Activated CD8-positive, alpha-beta memory T cell treated with anti-CD3 and anti-CD28 coated beads, Interleukin-2, amount 50 U/mL, for 1 hour (primary cell): ENCODE measurements around the gene DNASE2.
"Not testable (repeated sequence)": the region's sequence is repeated elsewhere in the genome, so short reads cannot be mapped to it uniquely, and the experiment has no call there.

ENCODE experiments used
- DNase-seq: peaks from one replicate; pipeline ENCODE4 v3.0.0-alpha.2; 2020; ENCODE audit errors: extremely low read depth

Gene DNASE2, protein sequence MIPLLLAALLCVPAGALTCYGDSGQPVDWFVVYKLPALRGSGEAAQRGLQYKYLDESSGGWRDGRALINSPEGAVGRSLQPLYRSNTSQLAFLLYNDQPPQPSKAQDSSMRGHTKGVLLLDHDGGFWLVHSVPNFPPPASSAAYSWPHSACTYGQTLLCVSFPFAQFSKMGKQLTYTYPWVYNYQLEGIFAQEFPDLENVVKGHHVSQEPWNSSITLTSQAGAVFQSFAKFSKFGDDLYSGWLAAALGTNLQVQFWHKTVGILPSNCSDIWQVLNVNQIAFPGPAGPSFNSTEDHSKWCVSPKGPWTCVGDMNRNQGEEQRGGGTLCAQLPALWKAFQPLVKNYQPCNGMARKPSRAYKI

GRCh38 chr19:12881172-12881808, at the start of gene DNASE2:
Gene DNASE2, minus strand, starts transcription at chr19:12881449. Its CDS starts 74 bp downstream, at chr19:12881375.
- peak; percentile 64 for DNase-seq

DNA sequence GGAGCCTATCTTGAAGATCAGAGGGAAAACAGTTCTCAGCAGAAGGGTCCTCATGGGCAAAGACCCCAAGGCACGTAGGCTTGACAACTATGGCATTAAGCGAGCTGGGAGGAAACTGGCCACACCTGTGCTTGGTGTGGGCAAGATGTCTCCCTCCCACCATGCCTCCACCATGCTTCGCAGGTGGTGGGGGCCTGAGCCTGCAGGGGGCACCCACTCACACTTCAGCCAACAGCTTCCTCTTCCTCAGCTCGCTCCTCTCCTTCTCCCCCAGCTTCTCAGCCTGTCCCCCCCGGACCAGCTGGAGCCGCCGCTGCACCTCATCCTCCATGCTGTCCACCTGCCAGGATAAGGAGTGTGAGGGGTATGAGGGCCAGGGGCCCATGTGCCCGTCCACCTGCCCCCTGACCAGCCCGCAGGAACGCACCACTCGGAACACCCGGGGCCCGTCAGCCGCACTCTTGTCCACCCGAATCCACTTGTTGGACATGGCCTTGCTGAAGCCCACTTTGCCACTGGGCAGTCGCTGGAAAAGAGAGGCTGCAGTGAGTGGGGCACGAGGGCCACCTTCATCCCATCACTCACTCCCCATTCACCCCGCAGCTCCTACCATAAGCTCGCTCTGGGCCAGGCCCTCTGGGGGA, 48.9 kb upstream of the DNASE2 start:
- DNase-seq: no peak

- no peak for DNase-seq
These were observed 43.5 kb upstream of the DNASE2 start for GRCh38 chr19:12924621-12925310.

DNA sequence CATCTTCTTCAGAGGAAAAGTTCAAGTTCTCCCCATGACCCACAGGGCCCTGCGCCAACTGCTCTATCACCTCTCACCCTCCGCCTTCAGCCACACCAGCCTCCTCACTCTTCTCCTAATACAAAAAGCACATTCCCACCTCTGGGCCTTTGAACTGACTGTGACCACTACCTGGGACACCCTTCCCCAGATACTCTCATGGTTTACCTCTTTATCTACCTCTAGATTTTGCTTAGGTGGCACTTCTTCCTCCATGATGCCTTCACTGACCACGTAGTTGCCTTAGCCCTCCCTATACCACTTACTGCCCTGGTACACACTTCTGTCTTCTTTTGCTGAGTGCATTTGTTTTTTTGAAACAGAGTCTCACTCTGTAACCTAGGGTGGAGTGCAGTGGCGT, 41.7 kb upstream of the DNASE2 start:
- DNase-seq: no peak

GRCh38 chr19:12921047-12921446, 39.8 kb upstream of the DNASE2 start:
- DNase-seq: no peak

- no peak for DNase-seq
These were observed 37.0 kb upstream of the DNASE2 start for GRCh38 chr19:12918253-12918652.

DNA sequence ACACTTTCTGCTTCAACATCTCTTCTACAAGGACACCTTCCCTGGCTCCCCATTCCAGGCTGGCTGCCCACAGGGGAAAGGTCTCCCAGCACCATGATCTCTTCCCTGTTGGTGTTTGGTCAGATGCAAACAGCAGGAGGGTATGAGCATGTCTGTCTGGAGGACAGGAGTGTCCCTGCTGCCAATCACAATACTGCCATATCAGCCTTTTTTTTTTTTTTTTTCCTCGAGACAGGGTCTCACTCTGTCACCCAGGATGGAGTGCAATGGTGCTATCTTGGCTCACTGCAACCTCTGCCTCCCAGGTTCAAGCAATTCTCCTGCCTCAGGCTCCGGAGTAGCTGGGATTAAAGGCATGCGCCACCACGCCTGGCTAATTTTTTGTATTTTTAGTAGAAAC, 34.6 kb upstream of the DNASE2 start:
- DNase-seq: not testable (repeated sequence)

GRCh38 chr19:12913851-12914690, 32.8 kb upstream of the DNASE2 start:
- no peak for DNase-seq

GRCh38 chr19:12913011-12913561, 31.8 kb upstream of the DNASE2 start:
- DNase-seq: no peak

GRCh38 chr19:12912571-12912970, 31.3 kb upstream of the DNASE2 start:
- no peak for DNase-seq

GRCh38 chr19:12907166-12907565, 25.9 kb upstream of the DNASE2 start:
- no peak for DNase-seq

GRCh38 chr19:12899891-12900518, 18.8 kb upstream of the DNASE2 start:
- DNase-seq: no peak

GRCh38 chr19:12896460-12896859, 15.2 kb upstream of the DNASE2 start:
- no peak for DNase-seq

DNA sequence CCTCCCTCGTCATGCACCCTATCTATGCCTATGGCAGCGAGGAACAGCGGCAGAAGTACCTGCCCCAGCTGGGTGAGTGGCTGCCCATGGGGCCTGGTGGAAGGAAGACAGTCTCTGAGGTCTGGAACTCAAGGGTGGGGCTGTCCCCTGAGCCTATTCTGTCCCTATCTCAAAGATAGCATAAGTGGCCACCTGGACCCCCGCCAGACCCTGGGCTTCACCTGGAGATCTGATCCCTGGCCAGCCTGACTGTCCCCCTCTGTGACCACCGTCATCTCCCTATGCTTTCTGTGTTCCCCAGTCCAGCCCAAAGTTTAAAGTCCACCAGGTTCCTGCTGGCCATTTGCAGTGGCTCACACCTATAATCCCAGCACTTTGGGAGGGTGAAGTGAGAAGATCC, 12.3 kb upstream of the DNASE2 start:
- DNase-seq: no peak

GRCh38 chr19:12891553-12892021, 10.3 kb upstream of the DNASE2 start:
- DNase-seq: no peak

DNA sequence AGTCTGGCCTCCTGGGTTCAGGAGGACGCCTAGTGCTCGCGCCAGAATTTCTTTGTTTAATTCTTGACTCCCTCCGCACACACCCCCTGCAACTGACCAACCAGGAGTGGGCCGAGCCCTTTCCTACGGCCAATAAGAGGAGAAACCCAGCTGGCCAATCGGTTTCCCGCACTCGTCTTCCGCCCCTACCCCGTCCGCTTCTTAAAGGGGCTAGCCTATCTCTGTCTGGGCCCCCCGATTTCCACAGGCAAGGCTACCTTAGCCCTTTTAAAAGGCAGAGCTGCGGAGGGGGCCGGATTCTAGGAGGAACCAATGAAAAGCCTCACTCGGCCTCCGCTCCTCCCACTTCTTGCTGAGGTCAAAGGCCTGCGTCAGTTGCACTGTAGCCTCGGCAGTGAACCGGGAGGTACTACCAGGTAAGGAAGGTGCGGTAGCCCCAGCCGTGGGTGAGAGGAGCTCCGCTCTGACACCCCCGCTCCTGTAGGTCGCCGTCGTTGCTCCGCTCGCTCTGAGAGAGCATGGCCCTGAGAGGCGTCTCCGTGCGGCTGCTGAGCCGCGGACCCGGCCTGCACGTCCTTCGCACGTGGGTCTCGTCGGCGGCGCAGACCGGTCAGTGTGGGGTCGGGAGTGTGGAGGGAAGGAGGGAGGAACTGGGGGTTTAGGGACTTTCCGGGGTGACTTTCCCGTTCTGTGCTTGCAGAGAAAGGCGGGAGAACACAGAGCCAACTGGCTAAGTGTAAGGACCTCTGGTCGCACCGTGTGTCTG, 9.7 kb upstream of the DNASE2 start, which contains the start of gene GCDH:
GCDH (plus strand) TSS at position 374 of the 766 bp plus-strand sequence; CDS start at position 519, 145 bp downstream.
- peak; percentile 97 for DNase-seq

DNA sequence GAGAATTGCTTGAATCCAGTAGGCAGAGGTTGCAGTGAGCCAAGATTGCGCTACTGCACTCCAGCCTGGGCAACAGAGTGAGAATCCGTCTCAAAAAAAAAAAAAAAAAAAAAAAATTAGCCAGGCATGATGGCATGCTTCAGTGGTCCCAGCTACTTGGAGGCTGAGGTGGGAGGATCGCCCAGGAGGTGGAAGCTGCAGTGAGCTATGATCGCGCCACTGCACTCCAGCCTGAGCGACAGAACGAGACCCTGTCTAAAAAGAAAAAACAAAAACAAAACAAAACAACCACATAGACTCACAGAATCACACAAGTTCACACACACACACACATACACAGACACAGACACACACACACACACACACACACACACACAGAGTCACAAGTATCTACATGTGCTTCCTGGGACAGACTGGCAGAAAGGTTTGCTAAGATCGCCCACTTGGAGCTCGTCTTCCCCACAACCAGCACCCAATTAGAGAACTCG, 9.1 kb upstream of the DNASE2 start:
- not testable (repeated sequence) for DNase-seq

GRCh38 chr19:12888006-12888603, 6.9 kb upstream of the DNASE2 start:
- DNase-seq: no peak
